Nephron progenitor cell (in vitro differentiated cells): ENCODE results near the gene SNX27.

Experiments used
- DNase-seq: peaks from one replicate; pipeline ENCODE4 v3.0.0; 2021
- H3K27ac Mint-ChIP-seq: 2 replicates; pipeline ENCODE4 v1.8.0; 2021; ENCODE audit warnings: mild to moderate bottlenecking, moderate library complexity, mixed read lengths
- H3K27me3 Mint-ChIP-seq: 2 replicates; pipeline ENCODE4 v1.8.0; 2021; ENCODE audit warnings: mild to moderate bottlenecking, low read depth, mixed read lengths; ENCODE audit not compliant: poor library complexity
- H3K36me3 Mint-ChIP-seq: 2 replicates; pipeline ENCODE4 v1.8.0; 2021; ENCODE audit warnings: low read depth, mixed read lengths
- H3K4me1 Mint-ChIP-seq: 2 replicates; pipeline ENCODE4 v1.8.0; 2021; ENCODE audit warnings: mixed read lengths
- H3K4me3 Mint-ChIP-seq: 2 replicates; pipeline ENCODE4 v1.8.0; 2021; ENCODE audit warnings: mild to moderate bottlenecking, moderate library complexity, mixed read lengths
- H3K9me3 Mint-ChIP-seq: 2 replicates; pipeline ENCODE4 v1.8.0; 2021; ENCODE audit warnings: mild to moderate bottlenecking, moderate library complexity, mixed read lengths
- CTCF ChIP-seq: fragments of 200-600 bp; sonication (generic); IDR thresholded peaks from 2 replicates; pipeline ENCODE4 v1.5.0; 2021; ENCODE audit warnings: antibody characterized with exemption

SNX27 gene

DNA sequence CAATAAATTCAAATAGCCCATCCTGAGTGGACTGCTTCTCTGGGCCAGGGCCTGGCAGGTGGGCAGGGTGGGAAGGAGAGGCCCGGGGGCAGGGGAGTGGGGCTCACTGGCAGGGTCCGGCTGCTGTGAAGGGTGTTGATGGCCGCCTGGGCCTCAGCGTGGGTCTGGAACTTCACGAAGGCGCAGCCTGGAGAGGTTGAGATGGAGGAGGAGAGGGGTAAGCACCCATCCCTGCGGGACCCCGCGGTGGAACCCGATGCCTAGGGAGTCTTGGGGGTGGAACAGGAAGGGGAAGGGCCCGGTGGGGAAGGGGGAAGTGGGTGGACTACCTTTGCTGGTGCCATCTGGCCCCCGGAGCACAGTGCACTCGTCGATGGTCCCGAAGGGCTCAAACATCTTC lies 97.0 kb downstream of the SNX27 start:
- TF ChIP-seq CTCF = no peak
- Mint-ChIP-seq H3K36me3 (no peaks in the 10 kb centered on the region), H3K27me3 (peaks cover 19% of the 10 kb centered on the region), H3K4me1 (peaks cover 8% of the 10 kb centered on the region), H3K4me3 (no peak overlapping the region), H3K27ac (no peak overlapping the region), H3K9me3 (no peaks in the 10 kb centered on the region)
- DNase-seq = no peak

- Mint-ChIP-seq H3K4me3 (no peak overlapping the region), H3K27me3 (peaks cover 20% of the 10 kb centered on the region), H3K36me3 (no peaks in the 10 kb centered on the region), H3K4me1 (peaks cover 5% of the 10 kb centered on the region), H3K9me3 (no peaks in the 10 kb centered on the region), H3K27ac (no peak overlapping the region)
- TF ChIP-seq CTCF = no peak
- DNase-seq = peak; percentile 75
These were observed 98.5 kb downstream of the SNX27 start for GRCh38 chr1:151710187-151710840.

DNA sequence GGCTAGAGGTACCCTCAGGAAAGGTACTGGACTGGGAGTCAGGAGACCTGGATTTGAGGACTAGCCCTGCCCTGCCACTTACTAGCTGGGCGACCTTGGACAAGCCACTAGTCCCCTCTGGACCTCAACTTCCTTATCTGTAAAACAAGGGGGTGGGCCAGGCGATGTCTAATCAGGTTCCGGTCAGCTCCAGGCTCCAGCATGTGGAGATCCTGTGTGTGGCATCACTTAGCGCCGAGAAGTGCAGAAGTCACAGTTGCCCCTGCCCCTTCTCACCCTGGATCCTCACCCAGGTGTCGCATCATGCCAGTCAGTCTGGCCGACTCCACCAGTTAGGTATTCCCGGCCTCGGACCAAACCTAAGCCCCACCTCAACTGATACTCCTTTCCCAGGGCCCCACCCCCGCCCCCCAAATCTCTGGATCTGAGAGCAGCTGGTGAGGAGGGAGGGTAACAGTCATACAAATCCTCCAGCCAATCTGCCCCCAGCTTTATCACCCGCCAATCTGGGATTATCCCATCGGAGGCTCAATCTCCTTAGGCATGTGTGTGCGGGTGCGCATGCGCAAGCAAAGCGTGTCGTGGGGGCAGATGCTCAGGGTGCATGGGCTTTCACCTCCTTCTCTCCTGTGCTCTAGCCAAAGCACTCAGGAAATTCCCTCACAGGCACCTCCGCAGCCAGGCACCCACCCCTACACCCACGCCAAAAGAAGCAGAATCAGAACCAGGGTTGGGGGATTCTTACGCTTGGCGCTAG lies 99.4 kb downstream of the SNX27 start:
- H3K27ac Mint-ChIP-seq = no peak overlapping the region
- peaks cover 25% of the 10 kb centered on the region for H3K27me3 Mint-ChIP-seq
- no peaks in the 10 kb centered on the region for H3K36me3 Mint-ChIP-seq
- no peak for TF ChIP-seq CTCF
- H3K4me3 Mint-ChIP-seq = no peak overlapping the region
- DNase-seq = no peak
- H3K9me3 Mint-ChIP-seq = no peaks in the 10 kb centered on the region
- H3K4me1 Mint-ChIP-seq = peaks cover 7% of the 10 kb centered on the region

DNA sequence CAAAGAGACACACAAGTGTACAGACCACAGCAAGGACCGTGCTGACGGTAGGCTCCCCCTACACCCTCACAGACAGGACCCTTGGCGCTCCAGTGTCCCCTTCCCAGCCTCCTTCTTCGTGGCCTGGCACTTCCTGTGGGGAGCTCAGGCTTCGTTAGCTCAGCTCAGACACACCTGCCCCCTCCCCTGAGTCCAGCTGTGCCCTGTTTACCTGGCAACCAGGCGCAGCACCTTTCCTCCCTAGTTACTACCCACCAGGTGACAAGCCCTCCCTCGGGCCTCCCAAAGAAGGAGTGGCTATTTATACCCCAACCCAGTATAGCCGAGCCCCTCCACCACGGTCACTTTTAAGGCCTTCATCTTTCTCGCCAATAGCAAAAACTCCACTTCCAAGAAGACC lies 100.1 kb downstream of the SNX27 start:
- H3K36me3 Mint-ChIP-seq = no peaks in the 10 kb centered on the region
- no peak overlapping the region for H3K27ac Mint-ChIP-seq
- DNase-seq = no peak
- H3K4me1 Mint-ChIP-seq = peaks cover 11% of the 10 kb centered on the region
- H3K4me3 Mint-ChIP-seq = no peak overlapping the region
- peaks cover 27% of the 10 kb centered on the region for H3K27me3 Mint-ChIP-seq
- H3K9me3 Mint-ChIP-seq = no peaks in the 10 kb centered on the region
- no peak for TF ChIP-seq CTCF

DNA sequence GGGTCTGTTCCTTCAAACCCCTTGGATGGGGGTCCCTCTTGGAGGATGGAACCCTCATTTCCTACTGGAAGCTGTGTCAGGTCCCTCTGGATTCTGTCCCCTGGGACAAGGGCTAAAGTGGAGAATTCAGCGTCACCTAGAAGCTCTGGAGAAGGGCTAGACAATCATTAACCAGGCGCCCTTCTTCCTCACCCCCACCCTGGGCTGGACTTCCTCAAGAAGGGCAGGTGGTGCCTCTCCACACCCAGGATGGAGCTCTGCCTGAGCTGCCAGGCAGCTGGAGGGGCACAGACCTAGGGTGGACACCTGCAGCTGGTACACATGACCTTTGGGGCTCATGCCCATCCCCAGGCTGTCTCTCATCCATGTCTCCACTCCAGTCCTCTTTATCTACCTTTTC lies 101.2 kb downstream of the SNX27 start:
- Mint-ChIP-seq H3K27me3 (peaks cover 38% of the 10 kb centered on the region), H3K4me3 (no peak overlapping the region), H3K36me3 (no peaks in the 10 kb centered on the region), H3K4me1 (peaks cover 19% of the 10 kb centered on the region), H3K27ac (no peak overlapping the region), H3K9me3 (no peaks in the 10 kb centered on the region)
- DNase-seq = no peak
- TF ChIP-seq CTCF = no peak

- H3K27me3 Mint-ChIP-seq = peaks cover 47% of the 10 kb centered on the region
- no peaks in the 10 kb centered on the region for H3K9me3 Mint-ChIP-seq
- no peak for DNase-seq
- no peak overlapping the region for H3K27ac Mint-ChIP-seq
- no peaks in the 10 kb centered on the region for H3K36me3 Mint-ChIP-seq
- H3K4me3 Mint-ChIP-seq = no peak overlapping the region
- no peak for TF ChIP-seq CTCF
- peaks cover 19% of the 10 kb centered on the region for H3K4me1 Mint-ChIP-seq
These were observed 102.0 kb downstream of the SNX27 start for GRCh38 chr1:151713874-151714273.
